GM18868 (cell line): ENCODE results near the gene FGGY.
"Not testable (repeated sequence)": the region's sequence is repeated elsewhere in the genome, so short reads cannot be mapped to it uniquely, and the experiment has no call there.

Source experiments
- ATAC-seq: cut with Tn5 transposase; IDR thresholded peaks from one replicate; pipeline ENCODE4 v1.9.1; 2021; ENCODE audit warnings: mild to moderate bottlenecking, moderate library complexity; ENCODE audit not compliant: unreplicated experiment

Gene FGGY

GRCh38 chr1:59296358-59297256 is at the start of gene FGGY:
Gene FGGY (plus strand): TSS chr1:59297094. CDS start chr1:59321550, 24,456 bp downstream.
- peak; percentile 94 for ATAC-seq

- no peak for ATAC-seq
These were observed 48.1 kb upstream of the FGGY start for GRCh38 chr1:59248758-59249157.

- no peak for ATAC-seq
These were observed 47.3 kb upstream of the FGGY start for GRCh38 chr1:59249396-59250137.

- not testable (repeated sequence) for ATAC-seq
These were observed 45.8 kb upstream of the FGGY start for GRCh38 chr1:59251061-59251460.

GRCh38 chr1:59256429-59256828 is 40.5 kb upstream of the FGGY start:
- ATAC-seq = not testable (repeated sequence)

GRCh38 chr1:59258412-59259032 is 38.4 kb upstream of the FGGY start:
- no peak for ATAC-seq

- no peak for ATAC-seq
These were observed 35.4 kb upstream of the FGGY start for GRCh38 chr1:59261537-59261936.

GRCh38 chr1:59262631-59263030 is 34.3 kb upstream of the FGGY start:
- ATAC-seq = no peak

GRCh38 chr1:59263111-59263510 is 33.8 kb upstream of the FGGY start:
- no peak for ATAC-seq

- ATAC-seq = no peak
These were observed 31.3 kb upstream of the FGGY start for GRCh38 chr1:59265622-59266021.

- ATAC-seq = peak; percentile 92
These were observed 30.5 kb upstream of the FGGY start for GRCh38 chr1:59266180-59266926.

- peak; percentile 41 for ATAC-seq
These were observed 30.0 kb upstream of the FGGY start for GRCh38 chr1:59266927-59267293.

- ATAC-seq = no peak
These were observed 28.5 kb upstream of the FGGY start for GRCh38 chr1:59268406-59268805.

- ATAC-seq = no peak
These were observed 25.2 kb upstream of the FGGY start for GRCh38 chr1:59271561-59272260.

GRCh38 chr1:59272507-59272906 is 24.4 kb upstream of the FGGY start:
- peak; percentile 94 for ATAC-seq

GRCh38 chr1:59276439-59276851 is 20.4 kb upstream of the FGGY start:
- no peak for ATAC-seq

- ATAC-seq = no peak
These were observed 18.0 kb upstream of the FGGY start for GRCh38 chr1:59278780-59279354.

GRCh38 chr1:59279645-59280044 is 17.2 kb upstream of the FGGY start:
- no peak for ATAC-seq

GRCh38 chr1:59282951-59283350 is 13.9 kb upstream of the FGGY start:
- ATAC-seq = no peak

GRCh38 chr1:59285691-59286090 is 11.2 kb upstream of the FGGY start:
- ATAC-seq = no peak
